HG03060 (cell line): ENCODE measurements around the gene KRT85.
"Not testable (repeated sequence)": the region's sequence is repeated elsewhere in the genome, so short reads cannot be mapped to it uniquely, and the experiment has no call there.

Source experiments
- ATAC-seq: cut with Tn5 transposase; IDR thresholded peaks from one replicate; pipeline ENCODE4 v1.9.1; 2021; ENCODE audit warnings: low read depth, moderate number of reproducible peaks; ENCODE audit not compliant: unreplicated experiment

Gene KRT85

DNA sequence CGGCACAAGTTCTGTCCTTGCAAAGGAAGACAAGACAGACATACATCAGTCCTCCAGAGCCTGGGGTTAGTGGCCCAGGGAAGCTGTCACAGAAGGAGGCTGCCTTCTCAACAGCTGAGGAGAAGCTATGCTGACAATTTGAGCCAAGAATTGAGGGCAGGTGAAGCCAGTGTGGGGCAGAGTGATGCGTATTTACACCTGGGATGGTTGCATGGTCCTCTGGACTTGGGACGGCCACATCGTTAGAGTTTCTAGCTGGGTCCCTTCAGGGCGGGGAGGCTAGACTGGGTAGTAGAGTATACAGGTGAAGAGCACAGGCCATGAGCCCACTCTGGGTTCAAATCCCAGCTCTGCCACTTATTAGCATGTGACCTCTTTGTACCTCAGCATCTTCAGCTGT, 16.5 kb downstream of the KRT85 start:
- ATAC-seq: no peak

- ATAC-seq: no peak
Measured at GRCh38 chr12:52350021-52350620, 17.2 kb downstream of the KRT85 start.

GRCh38 chr12:52349196-52349595, 18.1 kb downstream of the KRT85 start:
- no peak for ATAC-seq

GRCh38 chr12:52347551-52348510, 19.4 kb downstream of the KRT85 start:
- no peak for ATAC-seq

- ATAC-seq: no peak
Measured at GRCh38 chr12:52347016-52347415, 20.3 kb downstream of the KRT85 start.

- ATAC-seq: no peak
Measured at GRCh38 chr12:52346593-52346992, 20.7 kb downstream of the KRT85 start.

DNA sequence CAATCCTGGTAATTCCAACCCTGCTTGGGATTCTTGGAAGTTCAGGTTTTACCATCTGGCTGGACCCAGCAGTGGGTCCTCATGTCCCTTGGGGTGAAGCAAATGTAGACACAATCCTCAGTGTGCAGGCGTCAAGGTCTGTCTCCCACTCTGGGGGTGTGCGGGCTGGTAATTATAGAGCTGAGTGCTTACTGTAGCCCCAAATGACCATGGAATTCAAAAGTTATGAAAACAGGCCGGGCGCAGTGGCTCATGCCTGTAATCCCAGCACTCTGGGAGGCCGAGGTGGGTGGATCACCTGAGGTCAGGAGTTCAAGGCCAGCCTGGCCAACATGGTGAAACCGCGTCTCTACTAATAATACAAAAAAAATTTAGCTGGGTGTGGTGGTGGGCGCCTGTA, 22.2 kb downstream of the KRT85 start:
- not testable (repeated sequence) for ATAC-seq

GRCh38 chr12:52344111-52344510, 23.2 kb downstream of the KRT85 start:
- no peak for ATAC-seq

DNA sequence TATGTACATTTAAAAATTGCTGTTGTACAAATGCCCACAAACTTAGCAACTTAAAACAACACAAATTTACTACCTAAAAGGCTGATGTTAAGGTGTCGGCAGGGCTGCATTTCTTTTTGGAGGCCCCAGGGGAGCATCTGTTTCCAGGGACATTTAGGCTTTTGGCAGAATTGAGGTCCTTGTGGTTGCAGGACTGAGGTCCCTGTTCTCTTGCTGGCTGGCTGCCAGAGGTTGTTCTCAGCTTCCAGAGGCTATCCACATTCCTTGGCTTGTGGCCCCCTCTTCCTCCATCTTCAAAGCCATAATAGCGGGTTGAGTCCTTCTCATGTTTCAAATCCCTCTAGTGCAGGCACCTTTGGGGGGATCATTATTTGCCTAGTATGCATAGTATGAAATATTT, 23.7 kb downstream of the KRT85 start:
- no peak for ATAC-seq

- no peak for ATAC-seq
Measured at GRCh38 chr12:52342781-52343490, 24.3 kb downstream of the KRT85 start.

GRCh38 chr12:52341066-52341580, 26.2 kb downstream of the KRT85 start:
- ATAC-seq: no peak

DNA sequence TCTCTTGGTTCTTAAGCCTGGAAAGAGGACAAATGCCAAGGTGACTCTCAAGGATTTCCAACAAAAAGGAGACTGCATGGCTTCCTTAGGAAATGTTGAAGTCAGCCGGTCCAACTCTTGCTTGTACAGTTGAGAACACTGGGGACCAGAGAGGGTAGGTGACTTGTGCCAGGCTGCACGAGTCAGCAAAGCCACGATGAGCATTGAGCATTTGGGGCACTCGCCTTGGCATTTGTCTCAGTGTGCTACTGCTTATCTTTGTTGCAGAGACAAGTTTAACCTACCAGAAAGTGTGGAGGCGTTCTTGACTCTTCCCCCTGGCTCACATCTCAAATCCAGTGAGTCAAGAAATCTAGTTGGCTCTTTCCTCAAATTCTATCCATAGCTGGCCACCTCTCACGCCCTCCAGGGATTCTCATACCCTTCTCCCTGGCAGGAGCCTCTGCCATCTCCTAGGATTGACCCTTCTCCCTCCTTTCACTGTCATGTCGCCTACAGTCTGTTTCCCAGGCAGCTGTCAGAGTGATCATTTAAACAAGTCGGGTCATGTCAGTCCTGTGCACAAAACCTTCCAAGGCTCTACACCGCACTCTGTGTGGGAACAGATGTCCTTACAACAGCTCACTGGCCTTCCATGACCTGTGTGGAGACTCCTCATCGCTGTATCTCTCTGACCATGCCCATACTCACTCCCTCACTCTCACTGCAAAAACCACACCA, 28.9 kb downstream of the KRT85 start:
- no peak for ATAC-seq

DNA sequence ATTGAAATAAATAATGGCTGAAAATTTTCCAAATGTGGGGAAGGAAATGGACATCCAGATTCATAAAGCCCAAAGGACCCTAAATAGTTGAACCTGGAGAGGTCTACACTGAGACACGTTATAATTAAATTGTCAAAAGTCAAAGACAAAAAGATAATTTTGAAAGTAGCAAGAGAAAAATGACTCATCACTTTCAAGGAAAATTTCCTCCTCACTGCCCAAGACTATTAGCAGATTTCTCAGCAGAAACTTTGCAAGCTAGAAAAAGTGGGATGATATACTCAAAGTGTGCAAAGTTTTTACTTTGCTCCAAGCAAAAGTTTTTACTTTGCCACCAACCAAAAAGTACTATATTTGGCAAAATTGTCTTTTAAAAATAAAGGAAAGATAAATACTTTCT, 30.2 kb downstream of the KRT85 start:
- ATAC-seq: no peak

GRCh38 chr12:52336641-52337040, 30.6 kb downstream of the KRT85 start:
- ATAC-seq: no peak

DNA sequence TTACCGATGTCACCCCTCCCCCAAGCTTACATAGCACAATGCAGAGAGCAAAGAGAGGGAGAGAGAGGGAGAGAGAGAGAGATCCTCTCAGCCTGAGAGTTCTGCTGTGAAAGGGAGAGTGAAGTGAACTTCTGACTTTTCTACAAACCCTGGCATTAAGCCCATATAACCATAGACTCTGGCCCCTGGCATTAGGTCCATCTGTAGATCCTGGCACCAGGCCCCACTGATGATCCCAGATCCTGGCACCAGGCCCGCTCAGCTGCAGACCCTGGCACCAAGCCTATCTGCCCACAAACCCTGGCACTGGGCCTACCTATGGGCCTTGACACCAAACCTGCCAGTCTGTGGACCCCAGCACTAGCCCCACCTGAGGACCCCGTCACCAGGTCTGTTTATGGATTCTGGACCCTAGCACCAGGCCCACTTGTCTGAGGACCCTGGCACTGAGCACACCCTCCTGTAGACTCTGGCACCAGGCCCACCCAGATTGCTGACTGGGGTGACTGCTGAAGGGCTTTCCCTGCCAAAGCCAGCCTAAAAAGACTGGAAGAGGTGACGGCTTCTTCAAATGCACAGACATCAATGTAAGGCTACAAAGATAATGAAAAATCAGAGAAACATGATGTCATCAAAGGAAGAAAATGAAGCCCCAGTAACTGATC, 31.6 kb downstream of the KRT85 start:
- no peak for ATAC-seq

GRCh38 chr12:52334185-52334584, 33.1 kb downstream of the KRT85 start:
- ATAC-seq: no peak

GRCh38 chr12:52333321-52333720, 34.0 kb downstream of the KRT85 start:
- ATAC-seq: no peak

GRCh38 chr12:52332381-52332780, 34.9 kb downstream of the KRT85 start:
- ATAC-seq: no peak

DNA sequence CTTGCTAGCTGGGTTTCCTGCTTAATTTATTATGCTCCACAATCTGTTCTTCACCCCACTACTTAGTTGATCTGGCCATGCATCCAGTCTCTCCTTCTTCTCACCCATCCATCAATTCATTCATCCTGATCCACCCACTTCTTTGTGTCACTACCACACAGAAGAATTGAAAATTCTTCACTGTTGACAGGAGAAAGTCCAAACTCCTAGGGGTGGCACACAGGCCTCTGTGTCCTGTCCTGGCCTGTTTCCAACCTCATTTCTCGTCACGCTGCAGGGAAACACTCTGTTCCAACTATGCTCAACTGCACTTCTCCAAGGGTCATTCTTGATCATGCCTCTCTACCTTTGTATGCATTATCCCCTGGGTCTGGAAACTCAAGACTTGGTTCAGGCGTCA, 35.4 kb downstream of the KRT85 start:
- no peak for ATAC-seq

DNA sequence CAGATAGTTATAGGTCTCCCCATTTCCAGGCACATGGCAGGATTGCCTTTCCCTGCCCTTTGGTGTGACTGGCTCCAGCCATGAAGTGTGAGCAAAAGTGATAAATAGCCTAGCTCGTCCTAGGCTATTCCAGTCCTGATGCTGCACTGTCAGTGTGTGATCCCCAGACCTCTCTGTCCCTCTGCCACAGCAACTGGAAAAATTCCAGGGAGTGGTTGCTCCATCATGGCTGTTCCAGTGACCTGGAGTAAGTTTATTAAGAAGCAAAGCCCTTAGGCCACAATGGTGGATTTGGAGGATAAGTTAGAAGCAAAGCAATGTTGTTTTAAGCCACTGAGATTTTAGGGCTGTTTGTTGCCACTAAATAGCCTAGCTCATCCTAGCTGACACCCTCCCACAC, 36.2 kb downstream of the KRT85 start:
- no peak for ATAC-seq
